SK-N-SH (cell line): ENCODE measurements around the gene IPO4. TPM values are rescaled to one million over a fixed set of nuclear protein-coding genes. Genes with fewer than 3 reads are reported as not detected.

Experiments
- CTCF ChIA-PET: fragments of 300-600, 350-600 bp; formaldehyde crosslinking; extraction: SDS; loops from one replicate; lab custom pipeline; 2021; lab: Yijun Ruan, JAX
- POLR2A ChIA-PET: fragments of 350-600 bp; sonication (Branson Sonifier 250); formaldehyde crosslinking; extraction: SDS; loops from one replicate; lab custom pipeline; 2020; ENCODE audit warnings: antibody characterized with exemption, inconsistent platforms; lab: Yijun Ruan, JAX
- DNase-seq: peaks from one replicate; pipeline ENCODE4 v3.0.0; 2012
- H2AFZ ChIP-seq: fragments of 200-600 bp; sonication (generic); 2 replicates; pipeline ENCODE4 v1.8.1; 2016; ENCODE audit warnings: antibody characterized with exemption, mild to moderate bottlenecking, low read depth
- H3F3A ChIP-seq: fragments of 200-600 bp; sonication (generic); replicated peaks from 2 replicates; pipeline ENCODE3; 2016; ENCODE audit warnings: antibody characterized with exemption, mild to moderate bottlenecking; ENCODE audit not compliant: insufficient read depth
- H3K27ac ChIP-seq, 2 experiments: fragments of 200-500 bp in 1 of 2; fragments of 200-600 bp in 1 of 2; sonication (Bioruptor generic) in 1 of 2; sonication (generic), shearing (Covaris generic) in 1 of 2; 2 replicates each; pipeline versions ENCODE4 v1.5.1 to v1.6.1; 2014 to 2016; ENCODE audit warnings: low read depth in 2 of 2, inconsistent platforms in 1 of 2, low read length in 1 of 2, mild to moderate bottlenecking in 1 of 2, mixed read lengths in 1 of 2
- H3K27me3 ChIP-seq: fragments of 200-600 bp; sonication (generic), shearing (Covaris generic); 2 replicates; pipeline ENCODE4 v1.6.1; 2016; ENCODE audit warnings: mixed run types; ENCODE audit not compliant: insufficient read depth
- H3K36me3 ChIP-seq, 2 experiments: fragments of 200-500 bp in 1 of 2; fragments of 200-600 bp in 1 of 2; sonication (Bioruptor generic) in 1 of 2; sonication (generic) in 1 of 2; replicated peaks in 1 of 2; 2 replicates each; pipeline versions ENCODE3 to v1.5.1; 2014 to 2016; ENCODE audit warnings: low read length in 1 of 2, mild to moderate bottlenecking in 1 of 2; ENCODE audit not compliant: insufficient read depth in 2 of 2, control insufficient read depth in 1 of 2
- H3K4me1 ChIP-seq, 2 experiments: fragments of 200-500 bp in 1 of 2; fragments of 200-600 bp in 1 of 2; sonication (Bioruptor generic) in 1 of 2; sonication (generic), shearing (Covaris generic) in 1 of 2; 2 replicates each; pipeline versions ENCODE4 v1.5.1 to v1.6.1; 2014 to 2016; ENCODE audit warnings: low read depth in 1 of 2, low read length in 1 of 2, mixed run types in 1 of 2; ENCODE audit not compliant: insufficient read depth in 2 of 2, control insufficient read depth in 1 of 2
- H3K4me2 ChIP-seq: fragments of 200-600 bp; sonication (generic), shearing (Covaris generic); 2 replicates; pipeline ENCODE4 v1.6.1; 2017; ENCODE audit warnings: mixed run types
- H3K4me3 ChIP-seq, 2 experiments: fragments of 200-500 bp in 1 of 2; fragments of 200-600 bp in 1 of 2; sonication (Bioruptor generic) in 1 of 2; sonication (generic), shearing (Covaris generic) in 1 of 2; 2 replicates each; pipeline versions ENCODE4 v1.5.1 to v1.8.1; 2014 to 2016; ENCODE audit warnings: low read depth in 2 of 2, inconsistent platforms in 1 of 2, low read length in 1 of 2, mild to moderate bottlenecking in 1 of 2, mixed read lengths in 1 of 2, moderate library complexity in 1 of 2
- H3K79me2 ChIP-seq: fragments of 200-600 bp; sonication (generic); 2 replicates; pipeline ENCODE4 v1.8.1; 2017; ENCODE audit warnings: mild to moderate bottlenecking; ENCODE audit not compliant: insufficient read depth
- H3K9ac ChIP-seq: fragments of 200-600 bp; sonication (generic); 2 replicates; pipeline ENCODE4 v1.6.1; 2017; ENCODE audit warnings: mixed run types
- H3K9me2 ChIP-seq: fragments of 200-600 bp; sonication (generic); 2 replicates; pipeline ENCODE4 v1.6.1; 2017; ENCODE audit warnings: mixed run types
- H3K9me3 ChIP-seq: fragments of 200-600 bp; sonication (generic); 2 replicates; pipeline ENCODE4 v1.6.1; 2017; ENCODE audit warnings: mixed run types, mild to moderate bottlenecking, moderate library complexity
- H4K20me1 ChIP-seq: fragments of 200-600 bp; sonication (generic); 2 replicates; pipeline ENCODE4 v1.6.1; 2017; ENCODE audit warnings: mild to moderate bottlenecking, mixed run types; ENCODE audit not compliant: insufficient read depth
- CHD2 ChIP-seq: fragments of 150-350 bp; IDR thresholded peaks from 2 replicates; pipeline ENCODE4 v1.6.1; 2018; ENCODE audit warnings: low read length; ENCODE audit not compliant: partially characterized antibody
- EP300 ChIP-seq, 2 experiments: IDR thresholded peaks; 2 replicates each; pipeline versions ENCODE4 v1.4.0 to v1.6.1; 2012; ENCODE audit warnings: borderline replicate concordance in 1 of 2, low read depth in 1 of 2, low read length in 1 of 2
- EZH2phosphoT487 ChIP-seq: fragments of 200-600 bp; sonication (generic); IDR thresholded peaks from 2 replicates; pipeline ENCODE4 v1.6.1; 2017; ENCODE audit warnings: low read depth, mixed run types, mild to moderate bottlenecking, antibody characterized with exemption, moderate library complexity, borderline replicate concordance
- FOSL2 ChIP-seq: IDR thresholded peaks from 2 replicates; pipeline ENCODE4 v1.4.0; 2012; ENCODE audit warnings: low read depth, mild to moderate bottlenecking, moderate library complexity, borderline replicate concordance
- IRF3 ChIP-seq: fragments of 150-350 bp; IDR thresholded peaks from 2 replicates; pipeline ENCODE4 v1.6.1; 2016; ENCODE audit warnings: mild to moderate bottlenecking, low read depth, low read length
- MAX ChIP-seq: IDR thresholded peaks from 2 replicates; pipeline ENCODE4 v1.4.0; 2012; ENCODE audit warnings: low read depth
- PBX3 ChIP-seq: IDR thresholded peaks from 2 replicates; pipeline ENCODE4; 2012
- POLR2AphosphoS5 ChIP-seq: IDR thresholded peaks from 2 replicates; pipeline ENCODE4 v1.6.1; 2012; ENCODE audit warnings: low read depth, low read length
- RAD21 ChIP-seq: IDR thresholded peaks from 2 replicates; pipeline ENCODE4 v1.6.1; 2012; ENCODE audit warnings: mild to moderate bottlenecking, low read length
- RCOR1 ChIP-seq: fragments of 150-350 bp; IDR thresholded peaks from 2 replicates; pipeline ENCODE4 v1.6.1; 2017; ENCODE audit warnings: antibody characterized with exemption, low read length
- REST ChIP-seq: IDR thresholded peaks from 2 replicates; pipeline ENCODE4 v1.6.1; 2012; ENCODE audit warnings: mild to moderate bottlenecking, low read depth, low read length, moderate library complexity
- TAF1 ChIP-seq: IDR thresholded peaks from 2 replicates; pipeline ENCODE4 v1.6.1; 2012; ENCODE audit warnings: low read depth, mild to moderate bottlenecking, low read length, moderate library complexity, borderline replicate concordance
- TEAD4 ChIP-seq: IDR thresholded peaks from 2 replicates; pipeline ENCODE4 v1.4.0; 2012; ENCODE audit warnings: mild to moderate bottlenecking, borderline replicate concordance; ENCODE audit not compliant: insufficient read depth
- USF2 ChIP-seq: fragments of 150-350 bp; IDR thresholded peaks from 2 replicates; pipeline ENCODE4 v1.6.1; 2017; ENCODE audit warnings: antibody characterized with exemption, low read length, low read depth, borderline replicate concordance
- WGBS: methylation state at CpG from one replicate; pipeline ENCODE4 v1.1.6; 2017; ENCODE audit warnings: low lambda C conversion rate; 5-methylcytosine and 5-hydroxymethylcytosine counted together
- polyA plus RNA-seq, 3 experiments: library from polyadenylated mRNA; depleted of rRNA; stranded (reverse); fragments of >200 nt; gene quantifications; 2 replicates each; pipeline ENCODE4 v1.2.3, GENCODE V29; 2012

Gene IPO4
- polyA plus RNA-seq, 1 of the 3 experiments (the other 2 are of a cell fraction): 61.3 TPM

GRCh38 chr14:24215495-24216344 is 27.1 kb upstream of the IPO4 start, which contains the start of gene MDP1 (continued):
- no peak for TF ChIP-seq USF2
- TF ChIP-seq PBX3: 0 out of 2 replicates have a peak, but pooled peaks have one; percentile 33
- no peak for TF ChIP-seq REST
- TF ChIP-seq RAD21: peak; percentile 69
- TF ChIP-seq FOSL2: peak; percentile 19; the same call in 1 of the 2 replicates
- TF ChIP-seq, all 33 proteins: peak for 16

GRCh38 chr14:24213866-24214662 is 25.4 kb upstream of the IPO4 start:
- Histone ChIP-seq H3K9me3 (no peaks in the 10 kb centered on the region), H3K27me3 (no peaks in the 10 kb centered on the region), H3K9ac (peak overlapping the region; percentile 98; the same call in 1 of the 2 replicates), H3K27ac (peak overlapping the region; percentile 80 to 96), H3K4me1 (peaks cover 9 to 17% of the 10 kb centered on the region in 2 experiments; a peak in 3 of 4 replicates), H4K20me1 (peaks cover 1% of the 10 kb centered on the region; the same call in 1 of the 2 replicates), H3K36me3 (peaks cover 25 to 47% of the 10 kb centered on the region in 2 experiments)
- POLR2A ChIA-PET: interaction anchor here (0.8 to 2.0 kb wide), 8 partner anchors 11 to 67 kb away, joined by 3 to 15 read pairs (median 5); partner anchors contain the start of genes IPO4, PSME2, RABGGTA and RNF31
- WGBS: 85% methylated on average over 7 of the region's 7 CpGs
- no peak for DNase-seq
- no peak for TF ChIP-seq EZH2phosphoT487
- no peak for TF ChIP-seq PBX3
- no peak for TF ChIP-seq FOSL2
- TF ChIP-seq MAX: no peak
- no peak for TF ChIP-seq USF2
- no peak for TF ChIP-seq EP300 (IDR thresholded peaks at IDR 0.05; ENCODE audit: borderline replicate concordance in 1 of 2, low read depth in 1 of 2, low read length in 1 of 2)
- TF ChIP-seq IRF3: no peak
- TF ChIP-seq CHD2: no peak
- no peak for TF ChIP-seq TEAD4
- TF ChIP-seq RCOR1: no peak
- TF ChIP-seq TAF1: no peak
- no peak for TF ChIP-seq POLR2AphosphoS5
- TF ChIP-seq, all 33 proteins: peak for 0
- H3K4me3 ChIP-seq: peak overlapping the region; percentile 73 to 80
- H3F3A ChIP-seq: peaks cover 26% of the 10 kb centered on the region
- H3K79me2 ChIP-seq: peaks cover 46% of the 10 kb centered on the region
- H3K4me2 ChIP-seq: peak overlapping the region; percentile 78
- CTCF ChIA-PET: interaction anchor here (0.6 to 3.8 kb wide), 11 partner anchors 19 to 218 kb away, joined by 3 to 20 read pairs (median 4); partner anchors contain the start of genes CIDEB, DCAF11, RABGGTA and TINF2
- H3K9me2 ChIP-seq: no peaks in the 10 kb centered on the region
- peak overlapping the region; percentile 78 for H2AFZ ChIP-seq
